ENCODE measurements around the gene DOCK4.

DOCK4 gene

GRCh38 chr7:112031689-112032088 lies 174.5 kb downstream of the DOCK4 start:
- no peak for DNase-seq

- DNase-seq = no peak
Observed at GRCh38 chr7:112025556-112025955, 180.6 kb downstream of the DOCK4 start.

GRCh38 chr7:112023786-112024185 lies 182.4 kb downstream of the DOCK4 start:
- no peak for DNase-seq

GRCh38 chr7:112023282-112023681 lies 182.9 kb downstream of the DOCK4 start:
- no peak for DNase-seq

- DNase-seq = no peak
Observed at GRCh38 chr7:112022128-112022527, 184.1 kb downstream of the DOCK4 start.

GRCh38 chr7:112021379-112022044 lies 184.7 kb downstream of the DOCK4 start:
- no peak for DNase-seq

GRCh38 chr7:112020800-112021199 lies 185.4 kb downstream of the DOCK4 start:
- no peak for DNase-seq

- DNase-seq = no peak
Observed at GRCh38 chr7:112019932-112020331, 186.3 kb downstream of the DOCK4 start.

- no peak for DNase-seq
Observed at GRCh38 chr7:112018305-112019030, 187.7 kb downstream of the DOCK4 start.

- no peak for DNase-seq
Observed at GRCh38 chr7:112015146-112015545, 191.1 kb downstream of the DOCK4 start.

GRCh38 chr7:112014347-112014746 lies 191.9 kb downstream of the DOCK4 start:
- no peak for DNase-seq

- DNase-seq = no peak
Observed at GRCh38 chr7:112013274-112013673, 192.9 kb downstream of the DOCK4 start.

- no peak for DNase-seq
Observed at GRCh38 chr7:112012242-112012641, 194.0 kb downstream of the DOCK4 start.

GRCh38 chr7:112010994-112011393 lies 195.2 kb downstream of the DOCK4 start:
- no peak for DNase-seq

GRCh38 chr7:112010109-112010508 lies 196.1 kb downstream of the DOCK4 start:
- DNase-seq = no peak

- no peak for DNase-seq
Observed at GRCh38 chr7:112009081-112009480, 197.1 kb downstream of the DOCK4 start.

GRCh38 chr7:112007185-112007584 lies 199.0 kb downstream of the DOCK4 start:
- no peak for DNase-seq

GRCh38 chr7:112006071-112006470 lies 200.1 kb downstream of the DOCK4 start:
- DNase-seq = no peak

GRCh38 chr7:112005205-112005775 lies 200.9 kb downstream of the DOCK4 start:
- no peak for DNase-seq

- DNase-seq = no peak
Observed at GRCh38 chr7:112001091-112001826, 204.9 kb downstream of the DOCK4 start.

GRCh38 chr7:111998326-111998725 lies 207.9 kb downstream of the DOCK4 start:
- no peak for DNase-seq

GRCh38 chr7:111997546-111997945 lies 208.7 kb downstream of the DOCK4 start:
- DNase-seq = no peak

- no peak for DNase-seq
Observed at GRCh38 chr7:111992601-111993000, 213.6 kb downstream of the DOCK4 start.

GRCh38 chr7:111990643-111991042 lies 215.6 kb downstream of the DOCK4 start:
- DNase-seq = no peak
